Neural cell (in vitro differentiated cells): Measurements from ENCODE around the gene GRIN3A. TPM values are rescaled to one million over a fixed set of nuclear protein-coding genes. Genes with fewer than 3 reads are reported as not detected.

Experiments used
- H2AFZ ChIP-seq: fragments of 200-600, 300-800 bp; sonication (generic), shearing (Covaris generic); 2 replicates; pipeline ENCODE4 v1.6.0; 2014; ENCODE audit warnings: low read depth, mild to moderate bottlenecking, antibody characterized with exemption, low read length, moderate library complexity
- H3F3A ChIP-seq: fragments of 200-600 bp; shearing (Covaris generic); 2 replicates; pipeline ENCODE4 v1.6.1; 2016; ENCODE audit warnings: mild to moderate bottlenecking, moderate library complexity, mixed read lengths, antibody characterized with exemption, low read length; ENCODE audit not compliant: insufficient read depth, poor library complexity, severe bottlenecking
- H3K27ac ChIP-seq: fragments of 200-600, 300-800 bp; sonication (generic), shearing (Covaris generic); 2 replicates; pipeline ENCODE4 v1.5.1; 2014; ENCODE audit warnings: mild to moderate bottlenecking, low read length, moderate library complexity
- H3K27me3 ChIP-seq: fragments of 300-800, 200-600 bp; sonication (generic), shearing (Covaris generic); 2 replicates; pipeline ENCODE4 v1.6.0; 2014; ENCODE audit warnings: mild to moderate bottlenecking, low read depth, low read length, moderate library complexity; ENCODE audit not compliant: insufficient read depth
- H3K36me3 ChIP-seq: fragments of 300-800, 200-600 bp; sonication (generic), shearing (Covaris generic); 2 replicates; pipeline ENCODE4 v1.5.1; 2014; ENCODE audit warnings: mild to moderate bottlenecking, antibody characterized with exemption, low read length, moderate library complexity; ENCODE audit not compliant: insufficient read depth
- H3K4me2 ChIP-seq: fragments of 300-800, 200-600 bp; sonication (generic), shearing (Covaris generic); 2 replicates; pipeline ENCODE4 v1.6.0; 2014; ENCODE audit warnings: mild to moderate bottlenecking, low read length
- H3K4me3 ChIP-seq: fragments of 300-800, 200-600 bp; sonication (generic), shearing (Covaris generic); 2 replicates; pipeline ENCODE4 v1.5.1; 2014; ENCODE audit warnings: mild to moderate bottlenecking, low read length, moderate library complexity
- H3K79me2 ChIP-seq: fragments of 200-600 bp; shearing (Covaris generic); replicated peaks from 2 replicates; pipeline ENCODE4 v1.6.0; 2014; ENCODE audit warnings: mild to moderate bottlenecking, low read length, moderate library complexity; ENCODE audit not compliant: insufficient read depth
- H3K9ac ChIP-seq: fragments of 300-800, 200-600 bp; sonication (generic), shearing (Covaris generic); 2 replicates; pipeline ENCODE4 v1.6.1; 2016; ENCODE audit warnings: mild to moderate bottlenecking, low read length, mixed read lengths
- H3K9me2 ChIP-seq: fragments of 200-600 bp; shearing (Covaris generic); 2 replicates; pipeline ENCODE4 v1.6.1; 2016; ENCODE audit warnings: mild to moderate bottlenecking, low read length, mixed read lengths; ENCODE audit not compliant: insufficient read depth
- H3K9me3 ChIP-seq: fragments of 200-600, 300-800 bp; sonication (generic), shearing (Covaris generic); 2 replicates; pipeline ENCODE4 v1.6.1; 2016; ENCODE audit warnings: mild to moderate bottlenecking, mixed run types, low read length, moderate library complexity, mixed read lengths
- H4K20me1 ChIP-seq: fragments of 200-600 bp; shearing (Covaris generic); 2 replicates; pipeline ENCODE4 v1.6.1; 2016; ENCODE audit warnings: mild to moderate bottlenecking, mixed run types; ENCODE audit not compliant: insufficient read depth
- CTCF ChIP-seq: fragments of 450-650 bp; IDR thresholded peaks from 2 replicates; pipeline ENCODE4 v1.5.1; 2014; ENCODE audit warnings: antibody characterized with exemption, mild to moderate bottlenecking, moderate library complexity; ENCODE audit not compliant: poor library complexity, severe bottlenecking
- EP300 ChIP-seq: fragments of 450-650 bp; conservative IDR thresholded peaks from 2 replicates; pipeline ENCODE4 v1.6.1; 2014; ENCODE audit warnings: antibody characterized with exemption, mild to moderate bottlenecking, moderate library complexity; ENCODE audit not compliant: poor library complexity, severe bottlenecking
- EZH2 ChIP-seq: fragments of 200-600, 300-800 bp; shearing (Covaris generic), sonication (generic); IDR thresholded peaks from 2 replicates; pipeline ENCODE4 v1.6.1; 2014; ENCODE audit warnings: antibody characterized with exemption, low read length, borderline replicate concordance, mild to moderate bottlenecking; ENCODE audit not compliant: insufficient read depth, poor library complexity, severe bottlenecking
- MXI1 ChIP-seq: fragments of 450-650 bp; conservative IDR thresholded peaks from 2 replicates; pipeline ENCODE4 v1.6.1; 2014; ENCODE audit warnings: antibody characterized with exemption, mild to moderate bottlenecking; ENCODE audit not compliant: poor library complexity, severe bottlenecking
- POLR2AphosphoS5 ChIP-seq: IDR thresholded peaks from 2 replicates; pipeline ENCODE4 v1.6.1; 2012
- RAD21 ChIP-seq: fragments of 450-650 bp; conservative IDR thresholded peaks from 2 replicates; pipeline ENCODE4 v1.6.1; 2014; ENCODE audit warnings: antibody characterized with exemption, mild to moderate bottlenecking, moderate library complexity
- SMC3 ChIP-seq: fragments of 450-650 bp; conservative IDR thresholded peaks from 2 replicates; pipeline ENCODE4 v1.6.1; 2014; ENCODE audit warnings: antibody characterized with exemption, mild to moderate bottlenecking, moderate library complexity; ENCODE audit not compliant: poor library complexity
- TAF1 ChIP-seq: IDR thresholded peaks from 2 replicates; pipeline ENCODE4 v1.6.1; 2012; ENCODE audit warnings: low read depth
- polyA plus RNA-seq: library from polyadenylated mRNA; depleted of rRNA; stranded (reverse); fragments of >200 nt; gene quantifications from 2 replicates; pipeline ENCODE4 v1.2.3, GENCODE V29; 2014
- TF ChIP-seq, protein P1 (sequence below): IDR thresholded peaks from 2 replicates; pipeline ENCODE4 v1.6.1; 2012; ENCODE audit warnings: borderline replicate concordance

GRIN3A gene
- polyA plus RNA-seq, 1 donor from 2014 or later = 0.59 TPM

DNA sequence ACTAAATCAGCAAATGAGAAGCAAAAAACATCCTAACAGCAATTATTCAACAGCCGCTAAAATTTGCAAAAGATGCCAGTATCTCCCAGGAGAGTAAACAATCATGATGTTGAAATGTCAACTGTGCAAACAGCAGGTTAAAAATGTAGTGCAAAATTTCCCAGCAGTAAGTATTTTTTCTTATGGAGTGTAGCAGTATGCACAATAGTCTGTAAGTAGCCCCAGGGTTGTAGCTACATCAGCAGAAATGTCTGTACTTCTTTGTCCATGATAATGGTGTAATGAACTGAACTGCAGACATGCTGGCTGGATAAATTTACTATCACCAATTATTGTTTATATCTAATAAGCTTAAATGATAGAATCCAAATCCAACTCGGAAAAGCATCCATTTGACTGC lies 31.4 kb downstream of the GRIN3A start:
- Histone ChIP-seq H3K9me2 (no peaks in the 10 kb centered on the region), H3K9me3 (no peaks in the 10 kb centered on the region), H3K4me2 (no peak overlapping the region), H3F3A (no peaks in the 10 kb centered on the region), H2AFZ (no peak overlapping the region), H3K79me2 (no peaks in the 10 kb centered on the region), H3K36me3 (no peaks in the 10 kb centered on the region), H3K9ac (no peak overlapping the region), H4K20me1 (no peaks in the 10 kb centered on the region), H3K27me3 (no peaks in the 10 kb centered on the region), H3K27ac (no peak overlapping the region), H3K4me3 (no peak overlapping the region)
- no peak for TF ChIP-seq EZH2

DNA sequence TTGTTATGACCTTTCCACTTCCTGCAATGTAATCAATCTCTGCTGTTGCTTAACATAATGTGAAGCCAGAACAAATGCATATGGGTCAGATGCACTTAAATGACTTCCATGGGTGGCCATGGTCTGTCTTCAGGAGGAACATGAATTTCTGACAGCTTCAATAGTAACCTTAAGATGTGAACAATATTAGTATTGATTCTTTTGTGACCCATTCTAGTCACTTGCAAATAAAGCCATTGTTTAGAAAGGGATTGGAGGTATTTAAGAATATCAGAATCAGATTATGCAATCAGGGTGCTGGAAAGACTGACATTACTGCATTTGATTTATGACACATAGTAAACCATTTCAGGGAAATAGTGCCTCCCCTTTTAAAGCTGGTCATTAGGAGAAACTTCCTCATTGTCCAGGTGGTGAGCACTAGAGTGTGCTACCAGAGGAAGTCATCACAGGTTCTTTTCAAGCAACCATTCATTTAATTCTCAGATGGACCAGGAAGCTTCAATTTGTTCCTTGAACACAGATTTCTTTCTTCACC lies 32.1 kb downstream of the GRIN3A start:
- TF ChIP-seq, protein P1, sequence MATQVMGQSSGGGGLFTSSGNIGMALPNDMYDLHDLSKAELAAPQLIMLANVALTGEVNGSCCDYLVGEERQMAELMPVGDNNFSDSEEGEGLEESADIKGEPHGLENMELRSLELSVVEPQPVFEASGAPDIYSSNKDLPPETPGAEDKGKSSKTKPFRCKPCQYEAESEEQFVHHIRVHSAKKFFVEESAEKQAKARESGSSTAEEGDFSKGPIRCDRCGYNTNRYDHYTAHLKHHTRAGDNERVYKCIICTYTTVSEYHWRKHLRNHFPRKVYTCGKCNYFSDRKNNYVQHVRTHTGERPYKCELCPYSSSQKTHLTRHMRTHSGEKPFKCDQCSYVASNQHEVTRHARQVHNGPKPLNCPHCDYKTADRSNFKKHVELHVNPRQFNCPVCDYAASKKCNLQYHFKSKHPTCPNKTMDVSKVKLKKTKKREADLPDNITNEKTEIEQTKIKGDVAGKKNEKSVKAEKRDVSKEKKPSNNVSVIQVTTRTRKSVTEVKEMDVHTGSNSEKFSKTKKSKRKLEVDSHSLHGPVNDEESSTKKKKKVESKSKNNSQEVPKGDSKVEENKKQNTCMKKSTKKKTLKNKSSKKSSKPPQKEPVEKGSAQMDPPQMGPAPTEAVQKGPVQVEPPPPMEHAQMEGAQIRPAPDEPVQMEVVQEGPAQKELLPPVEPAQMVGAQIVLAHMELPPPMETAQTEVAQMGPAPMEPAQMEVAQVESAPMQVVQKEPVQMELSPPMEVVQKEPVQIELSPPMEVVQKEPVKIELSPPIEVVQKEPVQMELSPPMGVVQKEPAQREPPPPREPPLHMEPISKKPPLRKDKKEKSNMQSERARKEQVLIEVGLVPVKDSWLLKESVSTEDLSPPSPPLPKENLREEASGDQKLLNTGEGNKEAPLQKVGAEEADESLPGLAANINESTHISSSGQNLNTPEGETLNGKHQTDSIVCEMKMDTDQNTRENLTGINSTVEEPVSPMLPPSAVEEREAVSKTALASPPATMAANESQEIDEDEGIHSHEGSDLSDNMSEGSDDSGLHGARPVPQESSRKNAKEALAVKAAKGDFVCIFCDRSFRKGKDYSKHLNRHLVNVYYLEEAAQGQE = no peak
- no peak for TF ChIP-seq TAF1
- no peak for TF ChIP-seq MXI1
- Histone ChIP-seq H3K36me3 (no peaks in the 10 kb centered on the region), H4K20me1 (no peaks in the 10 kb centered on the region), H3K4me2 (no peak overlapping the region), H3K79me2 (no peaks in the 10 kb centered on the region), H3K27ac (no peak overlapping the region), H3K27me3 (no peaks in the 10 kb centered on the region), H3K9me3 (no peaks in the 10 kb centered on the region), H3K4me3 (no peak overlapping the region), H3K9ac (no peak overlapping the region), H3K9me2 (no peaks in the 10 kb centered on the region), H2AFZ (no peak overlapping the region), H3F3A (no peaks in the 10 kb centered on the region)

GRCh38 chr9:101705135-101705661 lies 33.2 kb downstream of the GRIN3A start:
- Histone ChIP-seq H3K36me3 (no peaks in the 10 kb centered on the region), H3K9me2 (no peaks in the 10 kb centered on the region), H3K9ac (no peak overlapping the region), H3F3A (no peaks in the 10 kb centered on the region), H3K4me2 (no peak overlapping the region), H3K9me3 (no peaks in the 10 kb centered on the region), H4K20me1 (no peaks in the 10 kb centered on the region), H2AFZ (no peak overlapping the region), H3K27me3 (no peaks in the 10 kb centered on the region), H3K27ac (no peak overlapping the region), H3K4me3 (no peak overlapping the region), H3K79me2 (no peaks in the 10 kb centered on the region)
- TF ChIP-seq SMC3 (no peak), CTCF (no peak), EP300 (no peak), TAF1 (no peak), EZH2 (no peak), RAD21 (no peak), MXI1 (no peak), POLR2AphosphoS5 (no peak)
- TF ChIP-seq, protein P1 = no peak
